HepG2 (cell line): Measurements from ENCODE around the gene EXOC3L4. TPM values are rescaled to one million over a fixed set of nuclear protein-coding genes. Genes with fewer than 3 reads are reported as not detected.

ENCODE experiments used
- ASH2L ChIP-seq: fragments of 300-600, 200-600 bp; sonication (generic); IDR thresholded peaks from 2 replicates; pipeline ENCODE4 v1.7.0; 2017; ENCODE audit warnings: low read depth, mild to moderate bottlenecking, moderate library complexity, mixed read lengths, low read length; ENCODE audit not compliant: insufficient read length
- BRD4 ChIP-seq: sonication (generic); formaldehyde crosslinking; IDR thresholded peaks from 2 replicates; pipeline ENCODE4 v1.4.0; 2020; ENCODE audit warnings: missing genetic modification reagents
- GLI4 ChIP-seq: sonication (generic); formaldehyde crosslinking; IDR thresholded peaks from 2 replicates; pipeline ENCODE4 v1.5.1; 2020; ENCODE audit warnings: missing genetic modification reagents, mild to moderate bottlenecking, moderate library complexity, borderline replicate concordance
- GMEB2 ChIP-seq: IDR thresholded peaks from 2 replicates; pipeline ENCODE4 v1.6.1; 2016; ENCODE audit warnings: missing biosample characterization, missing genetic modification reagents, low read depth
- HDAC6 ChIP-seq: fragments of 200-600 bp; sonication (generic); IDR thresholded peaks from 2 replicates; pipeline ENCODE4 v1.7.0; 2017; ENCODE audit warnings: mild to moderate bottlenecking, antibody characterized with exemption, low read length, low read depth
- MBD4 ChIP-seq: IDR thresholded peaks from 2 replicates; pipeline ENCODE4 v1.6.1; 2012; ENCODE audit warnings: low read length, inconsistent platforms, borderline replicate concordance
- MED13 ChIP-seq: sonication (generic); formaldehyde crosslinking; IDR thresholded peaks from 2 replicates; pipeline ENCODE4 v1.5.0; 2020; ENCODE audit warnings: missing genetic modification reagents
- PHF8 ChIP-seq: sonication (generic); formaldehyde crosslinking; IDR thresholded peaks from 2 replicates; pipeline ENCODE4 v1.5.0; 2020; ENCODE audit warnings: missing genetic modification reagents
- PLSCR1 ChIP-seq: sonication (generic); formaldehyde crosslinking; IDR thresholded peaks from 2 replicates; pipeline ENCODE4 v1.5.0; 2020; ENCODE audit warnings: missing genetic modification reagents, mild to moderate bottlenecking, borderline replicate concordance
- TARDBP ChIP-seq: sonication (generic); formaldehyde crosslinking; IDR thresholded peaks from 2 replicates; pipeline ENCODE4 v1.8.0; 2022; ENCODE audit warnings: mild to moderate bottlenecking, missing genetic modification reagents
- ZNF670 ChIP-seq: sonication (generic); formaldehyde crosslinking; IDR thresholded peaks from 2 replicates; pipeline ENCODE4 v1.8.0; 2022; ENCODE audit warnings: mild to moderate bottlenecking, missing genetic modification reagents, borderline replicate concordance
- ZNF784 ChIP-seq: sonication (generic); formaldehyde crosslinking; IDR thresholded peaks from 2 replicates; pipeline ENCODE4 v1.5.1; 2020; ENCODE audit warnings: missing genetic modification reagents, mild to moderate bottlenecking, borderline replicate concordance
- polyA plus RNA-seq, 8 experiments: library from polyadenylated mRNA; depleted of rRNA in 3 of 8; stranded (reverse) in 7 of 8; unstranded in 1 of 8; fragments of >200 nt; fragmentation: Illumina TruSeq in 4 of 8; extraction: Trizol in 4 of 8; gene quantifications; 2 replicates each; pipeline versions ENCODE4 v1.2.1 to v1.2.3, GENCODE V29; 2011 to 2016; ENCODE audit warnings: low read depth in 4 of 8, missing spikeins in 1 of 8, mixed read lengths in 1 of 8; ENCODE audit not compliant: insufficient read depth in 1 of 8
- total RNA-seq, 5 experiments: library from RNA; depleted of rRNA; stranded (reverse); fragments of >200 nt; fragmentation: Illumina TruSeq; extraction: Trizol; gene quantifications; 2 replicates each; pipeline ENCODE4 v1.2.3, GENCODE V29; 2016; ENCODE audit warnings: low read depth in 1 of 5
- TF ChIP-seq, protein P1 (sequence below): sonication (generic); formaldehyde crosslinking; IDR thresholded peaks from 2 replicates; pipeline ENCODE4 v1.5.0; 2020; ENCODE audit warnings: mild to moderate bottlenecking, missing genetic modification reagents
- TF ChIP-seq, protein P2 (sequence below): sonication (generic); formaldehyde crosslinking; IDR thresholded peaks from 2 replicates; pipeline ENCODE4 v1.4.0; 2020; ENCODE audit warnings: mild to moderate bottlenecking, missing genetic modification reagents, borderline replicate concordance
- TF ChIP-seq, protein P3 (sequence below): sonication (generic); formaldehyde crosslinking; IDR thresholded peaks from 2 replicates; pipeline ENCODE4 v1.9.0; 2021; ENCODE audit warnings: missing genetic modification reagents, borderline replicate concordance

The EXOC3L4 gene
- total and polyA plus RNA-seq, 2 of the 13 experiments (the other 11 are each of a cell fraction or from before 2014, with no cell fraction given): 11.8 to 27.0 TPM

DNA sequence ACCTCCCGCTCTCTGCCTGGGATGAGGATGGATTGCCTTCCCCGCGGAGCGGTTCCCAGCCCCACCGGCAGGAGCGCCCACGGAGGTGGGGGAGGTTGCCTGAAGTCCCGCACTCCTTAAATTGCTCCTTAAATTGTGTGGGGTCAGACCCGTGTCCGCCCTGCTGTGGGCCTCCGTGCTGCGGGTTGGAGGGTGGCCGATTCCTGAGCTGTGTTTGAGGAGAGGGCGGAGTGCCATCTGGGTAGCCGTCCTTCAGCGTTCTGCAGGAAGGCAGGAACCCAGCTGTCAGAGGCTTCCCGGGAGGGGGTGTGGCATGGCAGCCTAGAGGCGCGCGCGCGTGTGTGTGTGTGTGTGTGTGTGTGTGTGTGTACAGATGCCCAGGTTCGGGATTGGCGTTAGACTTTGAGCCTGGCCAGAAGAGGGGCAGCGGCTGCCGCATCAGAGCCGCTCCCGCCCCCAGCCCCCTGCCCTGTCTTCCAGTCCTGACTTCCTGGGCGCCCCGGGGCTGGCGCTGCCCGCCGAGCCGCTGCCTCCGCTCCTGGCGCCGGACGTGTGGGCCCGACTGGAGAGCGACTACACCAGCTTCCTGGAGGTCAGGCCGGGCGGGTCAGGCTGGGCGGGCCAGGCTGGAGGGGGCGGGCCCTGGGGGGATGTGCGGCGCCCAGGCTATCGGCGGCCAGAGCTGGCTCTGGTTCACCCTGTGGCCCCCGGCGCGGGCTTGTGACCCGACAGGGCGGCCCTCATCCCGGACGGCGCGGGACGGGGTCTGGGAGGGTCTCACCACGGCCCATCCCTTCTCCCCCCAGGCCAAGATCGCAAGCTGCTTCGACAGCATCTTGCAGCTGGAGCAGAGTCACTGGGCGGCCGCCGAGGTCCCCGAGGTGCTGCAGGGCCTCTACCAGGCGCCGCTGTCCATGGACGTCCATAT, 9.2 kb downstream of the EXOC3L4 start (continued):
- no peak for TF ChIP-seq MED13
- no peak; the same call in 1 of the 2 replicates for TF ChIP-seq BRD4 (CRISPR knock-in tag)
- TF ChIP-seq, protein P1, sequence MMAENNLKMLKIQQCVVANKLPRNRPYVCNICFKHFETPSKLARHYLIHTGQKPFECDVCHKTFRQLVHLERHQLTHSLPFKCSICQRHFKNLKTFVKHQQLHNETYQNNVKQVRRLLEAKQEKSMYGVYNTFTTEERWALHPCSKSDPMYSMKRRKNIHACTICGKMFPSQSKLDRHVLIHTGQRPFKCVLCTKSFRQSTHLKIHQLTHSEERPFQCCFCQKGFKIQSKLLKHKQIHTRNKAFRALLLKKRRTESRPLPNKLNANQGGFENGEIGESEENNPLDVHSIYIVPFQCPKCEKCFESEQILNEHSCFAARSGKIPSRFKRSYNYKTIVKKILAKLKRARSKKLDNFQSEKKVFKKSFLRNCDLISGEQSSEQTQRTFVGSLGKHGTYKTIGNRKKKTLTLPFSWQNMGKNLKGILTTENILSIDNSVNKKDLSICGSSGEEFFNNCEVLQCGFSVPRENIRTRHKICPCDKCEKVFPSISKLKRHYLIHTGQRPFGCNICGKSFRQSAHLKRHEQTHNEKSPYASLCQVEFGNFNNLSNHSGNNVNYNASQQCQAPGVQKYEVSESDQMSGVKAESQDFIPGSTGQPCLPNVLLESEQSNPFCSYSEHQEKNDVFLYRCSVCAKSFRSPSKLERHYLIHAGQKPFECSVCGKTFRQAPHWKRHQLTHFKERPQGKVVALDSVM: no peak
- TF ChIP-seq PLSCR1 (CRISPR knock-in tag): no peak
- TF ChIP-seq, protein P2, sequence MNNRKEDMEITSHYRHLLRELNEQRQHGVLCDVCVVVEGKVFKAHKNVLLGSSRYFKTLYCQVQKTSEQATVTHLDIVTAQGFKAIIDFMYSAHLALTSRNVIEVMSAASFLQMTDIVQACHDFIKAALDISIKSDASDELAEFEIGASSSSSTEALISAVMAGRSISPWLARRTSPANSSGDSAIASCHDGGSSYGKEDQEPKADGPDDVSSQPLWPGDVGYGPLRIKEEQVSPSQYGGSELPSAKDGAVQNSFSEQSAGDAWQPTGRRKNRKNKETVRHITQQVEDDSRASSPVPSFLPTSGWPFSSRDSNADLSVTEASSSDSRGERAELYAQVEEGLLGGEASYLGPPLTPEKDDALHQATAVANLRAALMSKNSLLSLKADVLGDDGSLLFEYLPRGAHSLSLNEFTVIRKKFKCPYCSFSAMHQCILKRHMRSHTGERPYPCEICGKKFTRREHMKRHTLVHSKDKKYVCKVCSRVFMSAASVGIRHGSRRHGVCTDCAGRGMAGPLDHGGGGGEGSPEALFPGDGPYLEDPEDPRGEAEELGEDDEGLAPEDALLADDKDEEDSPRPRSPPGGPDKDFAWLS: peak; percentile 88; the same call in 1 of the 2 replicates
- 0 out of 2 replicates have a peak, but pooled peaks have one; percentile 49 for TF ChIP-seq ZNF670 (CRISPR knock-in tag)
- peak; percentile 50; the same call in 1 of the 2 replicates for TF ChIP-seq PHF8 (CRISPR knock-in tag)
- TF ChIP-seq GMEB2 (CRISPR knock-in tag): no peak
- TF ChIP-seq ASH2L: peak; percentile 71
- TF ChIP-seq, protein P3, sequence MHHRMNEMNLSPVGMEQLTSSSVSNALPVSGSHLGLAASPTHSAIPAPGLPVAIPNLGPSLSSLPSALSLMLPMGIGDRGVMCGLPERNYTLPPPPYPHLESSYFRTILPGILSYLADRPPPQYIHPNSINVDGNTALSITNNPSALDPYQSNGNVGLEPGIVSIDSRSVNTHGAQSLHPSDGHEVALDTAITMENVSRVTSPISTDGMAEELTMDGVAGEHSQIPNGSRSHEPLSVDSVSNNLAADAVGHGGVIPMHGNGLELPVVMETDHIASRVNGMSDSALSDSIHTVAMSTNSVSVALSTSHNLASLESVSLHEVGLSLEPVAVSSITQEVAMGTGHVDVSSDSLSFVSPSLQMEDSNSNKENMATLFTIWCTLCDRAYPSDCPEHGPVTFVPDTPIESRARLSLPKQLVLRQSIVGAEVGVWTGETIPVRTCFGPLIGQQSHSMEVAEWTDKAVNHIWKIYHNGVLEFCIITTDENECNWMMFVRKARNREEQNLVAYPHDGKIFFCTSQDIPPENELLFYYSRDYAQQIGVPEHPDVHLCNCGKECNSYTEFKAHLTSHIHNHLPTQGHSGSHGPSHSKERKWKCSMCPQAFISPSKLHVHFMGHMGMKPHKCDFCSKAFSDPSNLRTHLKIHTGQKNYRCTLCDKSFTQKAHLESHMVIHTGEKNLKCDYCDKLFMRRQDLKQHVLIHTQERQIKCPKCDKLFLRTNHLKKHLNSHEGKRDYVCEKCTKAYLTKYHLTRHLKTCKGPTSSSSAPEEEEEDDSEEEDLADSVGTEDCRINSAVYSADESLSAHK (CRISPR knock-in tag): no peak
- peak; percentile 93 for TF ChIP-seq TARDBP (CRISPR knock-in tag)
- TF ChIP-seq GLI4 (CRISPR knock-in tag): no peak
- TF ChIP-seq MBD4: no peak
- TF ChIP-seq HDAC6: no peak
- no peak for TF ChIP-seq ZNF784
